HTR-8/SVneo (cell line): Measurements from ENCODE around the gene ZNF318.
A peak's percentile ranks its signal among the peaks of the same experiment; 100 is the strongest.

Experiments used
- DNase-seq: peaks from one replicate; pipeline ENCODE4 v3.0.0; 2011; ENCODE audit warnings: low spot score, mixed read lengths; ENCODE audit not compliant: insufficient read length
- FAIRE-seq: peaks from 2 replicates; lab custom pipeline; 2011; peaks lifted over from hg19 to GRCh38; lab: Jason Lieb, UNC

ZNF318 gene

GRCh38 chr6:43290339-43290904 is 79.0 kb downstream of the ZNF318 start:
- no peak for DNase-seq
- no peak for FAIRE-seq

GRCh38 chr6:43287717-43288679 is 81.4 kb downstream of the ZNF318 start:
- FAIRE-seq (peak; percentile 44), DNase-seq (no peak)

GRCh38 chr6:43286980-43287716 is 82.3 kb downstream of the ZNF318 start:
- DNase-seq (no peak), FAIRE-seq (no peak)

GRCh38 chr6:43286456-43286979 is 82.9 kb downstream of the ZNF318 start:
- DNase-seq, result no peak
- FAIRE-seq, result no peak
